GM19438 (cell line): ENCODE results near the gene PFKFB3.
"Not testable (repeated sequence)": the region's sequence is repeated elsewhere in the genome, so short reads cannot be mapped to it uniquely, and the experiment has no call there.

Source experiments
- ATAC-seq: cut with Tn5 transposase; IDR thresholded peaks from one replicate; pipeline ENCODE4 v1.9.1; 2021; ENCODE audit warnings: low read depth; ENCODE audit not compliant: unreplicated experiment

The PFKFB3 gene

DNA sequence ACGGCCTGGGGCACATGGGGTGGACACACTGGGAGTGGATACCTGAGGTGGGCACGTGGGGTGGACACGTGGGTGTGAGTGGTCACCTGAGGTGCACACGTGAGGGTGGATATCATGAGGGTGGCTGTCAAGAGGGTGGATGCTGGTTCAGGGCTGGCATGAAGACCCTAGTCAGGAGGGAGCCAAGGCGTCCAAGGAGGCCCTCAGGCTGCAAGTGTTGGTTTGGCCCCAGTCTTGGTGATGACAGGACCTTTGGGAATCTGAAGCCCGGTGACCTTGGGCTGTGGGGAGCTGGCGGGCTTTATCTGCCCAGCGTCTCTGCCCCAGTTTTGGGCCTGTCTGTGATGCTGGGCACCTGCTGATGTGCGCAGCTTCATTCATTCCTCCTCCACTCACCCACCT, 24.9 kb upstream of the PFKFB3 start:
- no peak for ATAC-seq

DNA sequence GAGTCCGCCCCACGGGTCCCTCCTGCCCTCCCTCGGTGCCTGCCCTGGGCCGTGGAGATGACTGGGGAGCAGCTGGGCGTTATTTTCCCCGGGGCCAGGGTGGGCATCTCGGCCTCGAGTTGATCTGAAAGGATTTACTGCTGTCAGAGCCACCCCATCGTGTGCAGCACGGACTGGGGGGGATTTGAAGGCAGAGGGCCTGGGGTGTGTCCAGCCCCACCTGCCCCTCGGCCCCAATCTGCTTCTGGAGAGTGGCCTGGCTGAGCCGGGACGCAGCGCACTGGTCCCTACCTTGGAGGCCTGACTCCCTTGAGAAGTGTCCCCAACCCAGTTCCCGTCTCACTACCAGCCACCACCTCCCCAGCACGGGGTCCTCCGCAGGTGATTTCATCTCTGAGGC, 24.2 kb upstream of the PFKFB3 start:
- ATAC-seq, result no peak

DNA sequence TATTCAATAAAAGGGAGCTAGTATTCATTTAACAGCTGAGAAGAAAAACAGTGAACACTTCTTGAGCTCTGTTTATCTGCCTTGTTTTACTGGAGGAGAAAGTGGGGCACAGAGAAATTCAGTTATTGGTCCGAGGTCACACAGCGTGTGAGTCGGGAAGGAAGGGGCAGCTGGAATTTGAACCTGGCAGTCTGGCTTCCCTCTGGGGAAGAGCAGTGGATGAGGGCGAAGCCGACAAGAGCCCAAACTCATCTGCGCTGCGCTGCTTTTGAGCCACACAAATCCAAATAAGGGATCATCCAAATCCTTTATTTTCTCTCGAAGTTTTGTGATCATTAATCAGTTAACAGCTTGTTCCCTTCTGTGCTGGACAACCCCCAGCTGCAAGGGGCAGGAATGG, 23.7 kb upstream of the PFKFB3 start:
- no peak for ATAC-seq

DNA sequence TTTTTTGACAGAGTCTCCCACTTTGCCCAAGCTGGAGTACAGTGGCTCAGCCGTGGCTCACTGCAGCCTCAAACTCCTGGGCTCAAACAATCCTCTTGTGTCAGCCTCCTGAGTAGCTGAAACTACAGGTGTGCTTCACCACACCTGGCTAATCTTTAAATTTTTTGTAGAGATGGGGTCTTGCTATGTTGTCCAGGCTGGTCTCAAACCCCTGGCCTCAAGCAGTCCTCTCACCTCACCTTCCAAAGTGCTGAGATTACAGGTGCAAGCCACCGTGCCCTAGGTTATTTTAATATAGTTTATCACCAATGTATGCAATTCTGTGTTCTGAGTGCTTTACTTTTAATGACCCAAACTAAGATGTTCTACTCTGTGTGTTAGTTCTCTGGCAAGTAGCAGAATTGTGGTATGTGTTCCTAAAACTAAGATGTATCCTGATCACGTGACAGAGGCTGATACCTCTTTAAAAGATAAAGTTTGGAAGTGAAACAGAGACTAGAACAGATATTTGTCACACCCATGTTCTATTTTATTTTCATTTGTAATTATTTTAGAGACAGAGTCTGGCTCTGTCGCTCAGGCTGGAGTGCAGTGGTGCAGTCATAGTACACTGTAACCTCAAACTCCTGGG, 22.1 kb upstream of the PFKFB3 start:
- no peak for ATAC-seq

DNA sequence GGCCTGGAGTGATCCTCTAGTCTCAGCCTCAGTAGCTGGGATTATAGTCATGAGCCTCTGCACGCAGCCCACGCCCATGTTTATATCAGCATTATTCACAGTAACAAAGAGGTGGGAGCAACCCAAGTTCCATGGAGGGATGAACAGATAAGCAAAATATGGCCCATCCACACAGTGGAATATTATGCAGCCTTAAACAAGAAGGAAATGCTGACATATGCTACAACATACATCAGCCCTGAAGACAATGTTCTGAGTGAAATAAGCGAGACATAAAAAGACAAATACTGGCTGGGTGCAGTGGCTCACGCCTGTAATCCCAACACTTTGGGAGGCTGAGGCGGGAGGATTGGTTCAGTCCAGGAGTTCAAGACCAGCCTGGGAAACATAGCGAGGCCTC, 21.5 kb upstream of the PFKFB3 start:
- ATAC-seq, result no peak

DNA sequence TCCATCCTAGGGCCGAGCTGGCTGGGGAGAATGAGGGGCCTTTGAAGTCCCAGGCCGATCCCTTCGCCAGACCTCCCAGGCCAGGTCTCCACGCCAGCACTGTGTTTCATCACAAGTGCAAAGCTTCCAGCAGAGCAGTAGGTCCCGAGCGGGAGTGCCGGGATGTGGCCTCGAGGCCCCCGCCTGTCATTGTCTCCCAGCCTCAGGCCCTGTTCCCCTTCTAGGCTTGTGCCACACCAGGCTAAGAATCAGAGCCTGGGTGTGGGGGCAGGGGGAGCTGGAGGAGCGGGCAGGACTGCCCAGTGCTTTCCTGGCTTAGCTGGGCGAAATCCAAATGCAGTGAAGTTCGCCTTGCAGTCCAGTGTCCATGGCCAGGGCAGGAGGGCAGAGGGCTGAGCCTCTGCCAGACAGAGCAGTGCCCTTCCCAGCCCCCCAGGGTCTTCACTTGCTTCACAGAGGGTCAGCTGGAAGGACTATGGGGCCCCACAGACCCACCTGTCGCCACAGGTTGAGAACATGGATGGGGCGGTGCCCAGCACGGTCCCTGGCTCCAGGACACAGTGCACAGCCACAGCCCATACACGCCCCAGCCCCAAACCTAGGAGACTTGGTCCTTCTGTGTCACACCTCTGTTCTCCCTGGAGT, 20.2 kb upstream of the PFKFB3 start:
- ATAC-seq, result no peak

DNA sequence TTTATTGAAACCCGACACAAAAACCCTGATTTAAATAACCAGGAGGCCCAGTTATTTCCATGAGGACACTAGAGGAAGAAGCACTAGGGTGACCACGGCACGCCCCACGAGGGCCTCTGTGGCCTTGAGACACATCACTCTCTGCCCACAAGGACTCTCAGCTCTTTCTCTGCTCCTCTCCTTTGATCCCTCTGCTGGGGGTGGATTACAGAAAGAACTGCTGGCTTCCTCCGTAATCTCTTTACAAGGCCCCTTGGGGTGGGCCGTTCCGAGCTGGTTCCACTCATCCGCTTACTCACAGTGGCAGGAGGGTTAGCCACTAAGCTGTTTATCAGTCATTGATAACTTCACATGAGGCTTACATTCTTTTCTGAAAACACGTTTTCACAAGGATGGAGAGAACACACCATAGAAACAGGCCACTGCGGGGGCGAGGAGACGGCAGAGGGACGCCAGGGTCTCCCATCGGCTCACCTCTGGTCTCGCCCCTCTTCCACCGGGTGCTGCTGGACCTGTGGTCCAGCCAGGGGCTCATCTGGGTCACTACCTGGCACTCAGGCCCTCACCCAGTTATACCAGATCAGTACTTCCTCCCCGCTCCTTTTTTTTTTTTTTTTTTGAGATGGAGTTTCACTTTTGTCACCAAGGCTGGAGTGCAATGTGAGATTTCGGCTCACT, 17.6 kb upstream of the PFKFB3 start:
- no peak for ATAC-seq

DNA sequence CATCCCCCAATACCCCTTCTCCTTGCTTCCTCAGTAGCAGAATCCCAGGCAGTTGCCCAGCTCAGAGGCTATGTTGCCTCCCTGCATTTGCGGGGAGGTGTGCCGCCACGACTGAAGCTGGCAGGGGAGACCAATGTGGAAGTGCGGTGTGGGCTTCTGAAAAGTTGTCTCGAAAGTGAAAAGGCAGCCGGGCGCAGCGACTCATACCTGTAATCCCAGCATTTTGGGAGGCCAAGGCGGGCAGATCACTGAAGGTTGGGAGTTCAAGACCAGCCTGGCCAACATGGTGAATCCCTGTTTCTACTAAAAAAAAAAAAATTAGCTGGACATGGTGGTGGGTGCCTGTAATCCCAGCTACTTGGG, 15.9 kb upstream of the PFKFB3 start:
- ATAC-seq, result no peak

DNA sequence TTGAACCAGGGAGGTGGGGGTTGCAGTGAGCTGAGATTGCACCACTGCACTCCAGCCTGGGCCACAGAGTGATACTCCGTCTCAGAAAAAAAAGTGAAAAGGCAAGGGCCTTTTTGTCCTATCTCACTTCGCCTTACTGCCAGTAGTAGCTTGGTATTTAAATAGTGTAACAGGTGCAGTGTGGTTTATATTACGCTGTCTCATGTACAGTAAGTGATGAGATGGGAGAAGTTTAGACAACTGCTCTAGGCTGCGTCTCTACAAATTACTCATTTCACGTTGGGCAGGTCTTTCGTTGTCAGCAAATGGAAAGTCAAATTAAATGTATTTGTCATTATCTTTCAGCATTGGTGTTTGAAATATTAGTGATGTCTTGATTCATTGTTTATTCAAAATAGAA, 15.5 kb upstream of the PFKFB3 start:
- no peak for ATAC-seq

DNA sequence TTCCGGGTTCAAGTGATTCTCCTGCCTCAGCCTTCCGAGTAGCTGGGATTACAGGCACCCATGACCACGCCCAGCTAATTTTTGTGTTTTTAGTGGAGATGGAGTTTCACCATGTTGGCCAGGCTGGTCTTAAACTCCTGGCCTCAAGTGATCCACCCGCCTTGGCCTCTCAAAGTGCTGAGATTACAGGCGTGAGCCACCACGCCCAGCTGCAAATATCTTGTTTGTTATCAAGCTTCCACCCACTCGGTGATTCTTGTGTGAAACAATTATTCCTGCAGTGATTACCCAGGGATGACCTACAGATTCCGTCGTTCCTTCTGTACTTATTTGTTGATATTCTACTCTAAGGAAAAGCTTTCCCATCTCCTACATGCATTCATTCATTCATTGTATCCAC, 12.7 kb upstream of the PFKFB3 start:
- not testable (repeated sequence) for ATAC-seq

DNA sequence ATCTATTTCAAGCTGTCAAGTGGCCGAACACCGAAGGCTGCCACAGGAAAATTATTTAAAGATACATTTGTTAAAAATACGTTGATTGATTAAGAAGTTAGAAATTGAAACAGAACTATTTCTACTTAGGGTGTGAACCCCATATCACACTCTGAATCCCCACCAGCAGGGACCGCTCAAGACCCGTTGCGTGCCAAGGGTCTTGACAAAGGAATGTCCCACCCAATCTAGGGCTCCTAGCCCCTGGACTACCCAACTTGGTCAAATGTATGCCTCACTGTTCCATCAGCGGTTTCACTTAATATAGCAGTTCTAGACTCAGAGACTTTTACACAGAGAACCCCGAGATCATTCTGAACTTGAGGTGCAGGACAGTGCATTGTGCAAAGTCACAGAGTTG, 11.6 kb upstream of the PFKFB3 start:
- ATAC-seq, result no peak

DNA sequence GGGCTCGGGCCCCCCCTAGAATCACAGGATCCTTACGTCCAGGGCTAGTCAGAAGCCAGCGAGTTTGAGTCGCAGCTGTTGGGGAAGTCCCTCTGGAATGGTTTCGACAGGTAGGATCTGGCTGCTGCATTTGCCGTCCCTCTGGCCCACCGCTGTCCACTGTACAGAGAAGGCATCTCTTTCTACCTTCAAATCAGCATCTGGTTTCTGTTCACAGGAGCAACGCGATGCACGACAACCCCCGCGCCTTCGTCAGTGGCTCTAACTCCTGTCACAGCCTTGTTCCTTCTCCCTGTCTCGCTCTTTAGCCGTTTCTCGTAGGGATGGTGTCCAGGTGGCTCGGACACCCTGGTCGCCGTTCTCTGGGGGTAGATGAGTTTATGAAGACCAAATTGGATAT, 11.2 kb upstream of the PFKFB3 start:
- no peak for ATAC-seq

DNA sequence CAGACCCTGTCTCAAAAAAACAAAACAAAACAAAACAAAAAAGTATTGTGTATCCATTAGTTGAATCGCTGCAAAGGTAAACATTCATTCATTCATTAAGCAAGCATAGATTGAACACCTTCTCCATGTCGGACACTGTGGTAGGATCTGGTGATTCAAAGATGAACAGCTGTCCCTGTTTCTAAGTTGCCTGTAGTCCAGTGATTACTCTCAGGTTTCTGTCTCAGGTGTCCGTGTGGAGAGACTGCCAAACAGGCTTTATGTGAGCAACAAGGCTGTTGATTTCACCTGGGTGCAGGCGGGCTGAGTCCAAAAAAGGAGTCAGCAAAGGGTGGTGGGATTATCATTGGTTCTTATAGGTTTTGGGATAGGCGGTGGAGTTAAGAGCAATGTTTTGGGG, 9.4 kb upstream of the PFKFB3 start:
- ATAC-seq, result not testable (repeated sequence)

DNA sequence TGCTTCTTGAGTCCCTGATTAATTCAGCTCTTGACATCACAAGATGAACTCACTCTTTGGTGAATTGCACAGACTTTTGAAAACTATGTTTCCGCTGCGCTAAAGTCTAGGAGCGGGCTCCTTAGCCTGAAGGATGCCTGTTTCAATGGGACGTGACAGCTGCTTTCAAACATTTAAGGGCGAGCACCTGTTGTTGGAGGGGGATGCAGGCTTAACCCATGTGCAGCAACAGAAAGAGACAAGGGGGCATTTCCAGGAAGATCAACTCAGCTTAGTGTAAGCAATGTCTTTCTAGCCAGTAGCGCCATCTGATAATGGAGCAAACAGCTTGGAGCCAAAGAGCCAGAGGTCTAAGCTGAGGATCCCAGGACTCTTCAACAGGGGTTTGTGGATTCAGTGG, 8.4 kb upstream of the PFKFB3 start:
- no peak for ATAC-seq

DNA sequence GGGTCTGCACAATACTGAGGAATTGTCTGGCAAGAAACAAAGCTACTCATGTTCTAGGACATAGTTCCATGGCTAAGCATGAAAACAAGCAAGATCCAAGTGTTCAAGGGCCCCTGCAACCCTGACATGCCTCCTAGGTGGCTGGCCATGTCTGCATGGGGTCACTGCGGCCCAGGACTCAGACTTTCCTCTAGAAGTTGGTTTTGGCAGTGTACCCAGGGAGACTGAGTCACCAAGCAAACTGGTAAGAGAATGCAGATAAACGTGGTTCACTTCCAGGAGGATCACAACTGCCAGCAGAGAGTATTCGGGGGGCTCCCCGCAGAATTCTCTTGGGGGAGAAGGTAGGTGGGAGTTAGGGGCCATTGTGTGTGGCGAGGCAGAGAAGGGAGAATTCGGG, 7.4 kb upstream of the PFKFB3 start:
- no peak for ATAC-seq

DNA sequence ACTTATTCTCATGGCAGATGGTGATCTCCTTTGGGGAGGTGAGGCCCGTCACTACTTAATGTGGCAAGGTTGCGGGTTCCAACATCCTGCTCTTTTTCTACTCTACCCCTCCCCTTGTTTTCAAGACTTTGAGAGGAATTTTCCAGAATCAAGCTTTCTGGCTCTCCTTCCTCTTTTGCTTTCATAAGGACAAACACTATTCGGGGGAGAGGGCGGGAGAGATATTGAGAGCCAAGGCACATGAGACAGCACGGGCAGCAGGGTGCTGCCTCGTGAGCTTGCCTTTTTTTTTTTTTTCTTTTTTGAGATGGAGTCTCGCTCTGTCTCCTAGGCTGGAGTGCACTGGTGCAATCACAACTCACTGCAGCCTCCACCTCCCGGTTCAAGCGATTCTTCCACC, 6.9 kb upstream of the PFKFB3 start:
- ATAC-seq, result no peak

DNA sequence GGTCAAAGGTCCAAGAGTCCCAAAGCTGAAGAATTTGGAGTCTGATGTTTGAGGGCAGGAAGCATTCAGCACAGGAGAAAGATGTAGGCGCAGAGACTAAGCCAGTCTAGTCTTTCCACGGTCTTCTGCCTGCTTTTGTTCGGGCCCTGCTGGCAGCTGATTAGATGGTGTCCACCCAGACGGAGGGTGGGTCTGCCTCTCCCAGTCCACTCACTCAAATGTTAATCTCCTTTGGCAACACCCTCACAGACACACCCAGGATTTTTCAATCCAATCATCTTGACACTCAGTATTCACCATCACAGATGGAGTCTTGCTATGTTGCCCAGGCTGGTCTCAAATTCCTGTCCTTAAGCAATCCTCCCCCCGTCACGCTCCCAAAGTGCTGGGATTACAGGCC, 6.2 kb upstream of the PFKFB3 start:
- not testable (repeated sequence) for ATAC-seq

DNA sequence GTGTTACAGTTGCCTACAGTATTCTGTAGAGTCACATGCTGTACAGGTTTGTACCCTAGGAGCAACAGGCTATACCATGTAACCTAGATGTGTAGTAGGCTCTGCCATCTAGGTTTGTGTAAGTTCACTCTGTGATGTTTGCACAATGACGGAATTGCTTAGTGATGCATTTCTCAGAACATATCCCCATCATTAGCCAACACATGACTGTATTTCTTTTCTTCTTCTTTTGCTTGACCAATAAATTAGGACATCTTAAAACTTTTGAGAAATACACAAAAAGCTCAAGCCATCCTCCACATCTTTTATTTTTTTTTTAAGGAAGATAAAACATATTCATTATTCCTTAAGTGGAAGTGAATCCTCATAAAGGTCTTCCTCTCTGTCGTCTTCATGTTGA, 5.4 kb upstream of the PFKFB3 start:
- no peak for ATAC-seq

DNA sequence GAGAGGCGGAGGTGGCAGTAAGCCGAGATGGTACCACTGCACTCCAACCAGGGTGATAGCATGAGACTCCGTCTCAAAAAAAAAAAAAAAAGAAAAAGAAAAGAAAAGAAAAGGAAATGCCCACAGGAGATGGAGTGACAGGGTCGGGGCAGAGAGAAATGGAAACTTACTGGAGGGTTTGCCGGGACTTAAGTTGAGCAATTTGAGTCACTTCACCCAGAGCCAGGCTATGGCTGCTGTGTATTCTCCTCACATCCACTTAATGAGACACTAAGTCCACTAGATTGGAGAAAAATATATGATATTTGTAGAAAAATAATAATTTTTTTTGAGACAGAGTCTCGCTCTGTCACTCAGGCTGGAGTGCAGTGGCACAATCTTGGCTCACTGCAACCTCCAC, 4.6 kb upstream of the PFKFB3 start:
- no peak for ATAC-seq

DNA sequence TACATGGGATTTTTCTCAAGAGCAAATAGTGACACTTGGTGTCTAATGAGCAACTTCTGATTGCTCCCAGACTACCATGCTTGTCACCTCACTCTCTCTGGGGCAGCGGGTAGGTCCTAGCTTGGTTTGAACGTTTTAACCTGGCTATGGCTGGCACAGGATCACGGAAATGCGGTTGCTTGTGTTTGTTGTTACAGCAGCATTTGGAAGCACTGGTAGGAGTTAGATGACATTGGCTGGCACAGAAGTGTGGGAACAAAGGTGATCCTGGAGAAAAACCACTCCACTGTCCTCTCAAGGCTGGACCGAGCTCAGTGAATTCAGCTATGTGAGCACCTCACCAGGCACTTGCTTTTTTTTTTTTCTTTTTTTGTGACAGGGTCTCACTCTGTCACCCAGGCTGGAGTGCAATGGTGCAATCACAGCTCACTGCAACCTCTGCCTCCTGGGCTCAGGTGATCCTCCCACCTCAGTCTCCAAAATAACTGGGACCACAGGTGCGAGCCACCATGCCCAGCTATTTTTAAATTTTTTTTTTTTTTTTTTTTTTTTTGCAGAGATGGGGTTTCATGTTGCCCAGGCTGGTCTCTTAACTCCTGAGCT, 3.5 kb upstream of the PFKFB3 start:
- no peak for ATAC-seq

DNA sequence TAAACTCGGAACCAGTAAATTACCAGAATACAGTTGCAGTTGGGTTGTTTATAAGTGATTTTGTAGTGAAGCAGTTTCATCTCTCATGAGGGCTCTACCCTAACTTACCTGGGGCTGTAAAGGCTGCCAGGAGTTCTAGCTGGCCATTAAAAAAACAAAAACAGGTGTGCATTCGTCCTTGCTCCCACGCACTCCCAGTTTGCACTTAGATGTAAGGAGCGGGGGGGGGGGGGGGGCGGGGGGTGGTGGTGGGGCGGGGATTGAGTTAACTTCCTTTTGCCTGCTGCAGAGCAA, 2.3 kb upstream of the PFKFB3 start:
- ATAC-seq, result no peak
